ENCODE data around the gene AP3B1. TPM values are rescaled to one million over a fixed set of nuclear protein-coding genes. Genes with fewer than 3 reads are reported as not detected.
"Not testable (repeated sequence)": the region's sequence is repeated elsewhere in the genome, so short reads cannot be mapped to it uniquely, and the experiment has no call there.

AP3B1 gene
- total RNA-seq, 1 donor from 2014 or later, result 38.9 TPM

DNA sequence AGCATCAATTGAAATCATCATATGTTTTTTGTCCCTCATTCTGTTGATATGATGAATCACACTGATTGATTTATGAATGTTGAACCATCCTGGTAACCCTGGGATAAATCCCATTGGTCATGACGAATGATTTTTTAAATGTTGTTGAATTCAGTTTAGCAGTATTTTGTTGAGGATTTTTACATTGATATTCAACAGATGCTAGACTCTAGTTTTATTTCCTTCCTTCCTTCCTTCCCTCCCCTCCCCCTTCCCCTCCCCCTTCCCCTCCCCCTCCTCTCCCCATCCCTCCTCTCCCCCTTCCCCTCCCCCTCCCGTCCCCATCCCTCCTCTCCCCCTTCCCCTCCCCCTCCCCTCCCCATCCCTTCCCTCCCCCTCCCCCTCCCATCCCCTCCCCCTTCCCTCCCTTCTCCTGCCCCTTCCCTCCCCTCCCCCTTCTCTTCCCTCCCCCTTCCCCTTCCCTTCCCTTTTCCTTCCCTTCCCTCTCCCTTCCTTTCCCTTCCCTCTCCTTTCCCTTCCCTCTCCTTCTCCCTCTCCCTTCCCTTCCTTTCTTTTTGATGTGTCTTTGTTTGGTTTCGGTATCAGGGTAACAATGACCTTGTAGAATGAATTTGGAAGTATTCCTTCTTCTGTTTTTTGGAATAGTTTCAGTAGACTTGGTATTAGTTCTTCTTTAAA is 142.8 kb downstream of the AP3B1 start:
- DNase-seq (ENCODE audit: low read depth in 2 of 2), result no peak

DNA sequence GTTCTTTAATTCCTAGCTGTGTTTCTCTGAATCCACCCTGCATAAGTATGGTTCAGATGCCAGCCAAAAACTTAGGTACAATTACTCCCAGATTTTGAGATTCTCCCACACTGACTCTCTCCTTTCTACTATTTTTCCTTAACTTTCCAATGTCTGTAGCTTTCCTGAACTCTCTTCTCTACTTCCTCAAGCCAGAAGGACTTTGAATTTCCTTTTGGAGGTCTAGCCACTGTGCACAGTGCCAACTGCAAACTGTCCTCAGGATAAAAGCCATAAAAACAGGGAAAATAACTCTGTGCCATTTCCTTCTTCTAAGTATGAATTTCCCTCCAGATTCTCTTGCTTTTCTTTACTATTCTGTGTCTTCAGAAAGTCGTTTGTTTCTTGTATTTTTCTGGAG is 157.2 kb downstream of the AP3B1 start:
- DNase-seq (ENCODE audit: low read depth in 2 of 2), result no peak

DNA sequence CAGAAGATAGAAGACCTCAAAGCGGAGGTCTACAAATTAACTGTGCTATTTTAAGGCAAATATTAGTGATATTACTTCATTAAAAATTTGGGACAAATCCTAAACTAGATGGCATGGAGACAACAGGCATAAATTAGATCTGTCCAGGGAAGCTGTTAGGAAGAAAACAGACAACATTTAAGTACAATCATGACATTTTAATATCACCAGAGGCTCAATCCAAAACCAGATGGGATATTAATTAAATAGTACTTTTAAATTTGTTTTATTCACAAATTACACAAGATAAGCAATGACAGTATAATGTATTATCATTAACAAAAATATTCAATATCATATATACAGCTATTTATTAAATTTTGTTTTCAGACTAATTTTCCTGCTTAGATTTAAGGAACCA is 161.1 kb downstream of the AP3B1 start:
- no peak for DNase-seq (ENCODE audit: low read depth in 2 of 2)

DNA sequence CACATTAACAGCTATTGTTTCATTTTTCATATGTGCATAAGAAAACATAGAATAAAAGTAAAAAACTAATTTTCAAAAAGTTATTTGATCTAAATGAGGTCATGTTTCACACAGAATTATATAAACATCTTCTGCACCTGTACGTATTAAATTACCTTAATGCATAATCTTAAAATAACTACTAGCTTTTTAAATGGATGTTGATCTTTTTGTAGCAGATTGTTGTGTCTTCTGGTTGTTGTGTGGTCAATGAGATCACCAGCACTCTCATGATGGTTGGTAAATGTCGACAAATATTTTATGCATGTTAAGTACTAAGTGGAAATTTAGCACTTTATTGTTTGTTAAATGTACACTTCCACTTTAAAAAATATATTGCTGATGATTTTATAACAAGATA is 162.0 kb downstream of the AP3B1 start:
- DNase-seq (ENCODE audit: low read depth in 2 of 2), result no peak

DNA sequence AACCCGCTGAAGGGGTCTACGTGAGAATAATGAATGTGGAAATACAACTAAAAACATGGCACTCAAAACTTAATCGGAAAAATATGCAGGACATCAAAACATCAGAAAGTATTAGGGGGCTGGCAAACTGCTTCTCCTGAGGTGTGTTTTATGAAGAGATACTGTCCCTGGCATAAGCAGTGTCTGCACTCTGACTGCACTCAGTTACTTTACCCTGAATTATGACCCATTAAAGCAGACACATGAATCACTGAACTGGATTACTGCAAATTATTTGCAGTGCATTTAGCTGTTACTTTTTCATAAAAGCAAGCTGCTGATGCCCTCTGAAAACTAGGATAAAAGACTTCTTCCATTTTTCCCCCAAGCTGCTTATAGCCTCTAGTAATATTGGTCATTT is 164.9 kb downstream of the AP3B1 start:
- no peak for DNase-seq (ENCODE audit: low read depth in 2 of 2)

DNA sequence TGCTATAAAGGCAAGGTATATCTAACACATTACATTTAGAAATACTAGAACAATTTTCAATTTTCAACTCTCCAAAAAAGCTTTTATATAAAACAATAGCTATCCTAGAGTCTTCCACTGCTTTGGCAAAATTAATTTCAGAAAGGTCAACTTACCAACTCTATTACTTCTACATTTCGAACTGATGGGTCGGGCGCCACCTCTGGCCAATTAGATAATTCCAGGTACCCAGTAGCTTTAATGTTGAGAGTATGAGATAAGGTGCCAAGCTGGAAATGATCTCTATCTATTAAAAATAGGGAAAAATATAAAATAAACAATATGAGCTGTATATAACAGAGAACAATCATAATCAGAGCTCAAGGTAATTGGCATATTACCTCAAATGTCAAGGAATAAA is 166.6 kb downstream of the AP3B1 start:
- DNase-seq (ENCODE audit: low read depth in 2 of 2), result no peak

DNA sequence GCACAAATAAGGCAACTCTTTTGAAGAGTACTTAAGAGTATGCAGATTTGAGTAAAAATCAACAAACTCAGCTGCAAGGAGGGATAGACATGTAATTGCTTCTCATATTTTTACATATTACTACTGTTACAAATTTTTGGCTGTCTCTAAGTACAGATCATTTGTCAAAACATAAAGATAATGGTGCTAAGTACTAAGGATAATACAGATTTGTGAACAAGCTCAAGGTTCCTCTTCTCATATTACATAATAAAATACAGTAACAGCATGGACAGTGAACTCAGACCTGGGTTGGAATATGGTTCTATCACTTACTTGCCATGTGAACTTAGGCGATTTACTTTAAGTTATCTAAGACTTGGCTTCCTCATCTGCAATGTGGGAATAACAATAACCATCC is 168.0 kb downstream of the AP3B1 start:
- no peak for DNase-seq (ENCODE audit: low read depth in 2 of 2)

DNA sequence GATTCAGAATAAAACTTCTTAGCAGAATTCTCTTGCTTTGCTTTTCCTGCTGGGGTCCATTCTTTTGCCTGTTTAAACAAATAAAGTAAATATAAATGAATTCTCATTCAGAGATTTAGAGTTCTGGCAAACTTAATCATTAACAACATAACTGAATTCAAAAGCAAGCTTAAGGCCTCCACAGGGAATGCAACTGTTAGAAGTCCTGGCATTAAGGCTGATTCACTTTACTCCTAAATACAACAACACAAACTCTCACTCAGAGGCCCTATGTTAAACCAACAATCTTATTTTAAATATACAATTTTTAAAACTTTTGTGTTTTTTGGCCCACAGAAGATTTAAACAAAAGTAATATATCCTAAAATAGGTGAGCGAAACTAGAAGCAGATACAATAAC is 178.3 kb downstream of the AP3B1 start:
- no peak for DNase-seq (ENCODE audit: low read depth in 2 of 2)

DNA sequence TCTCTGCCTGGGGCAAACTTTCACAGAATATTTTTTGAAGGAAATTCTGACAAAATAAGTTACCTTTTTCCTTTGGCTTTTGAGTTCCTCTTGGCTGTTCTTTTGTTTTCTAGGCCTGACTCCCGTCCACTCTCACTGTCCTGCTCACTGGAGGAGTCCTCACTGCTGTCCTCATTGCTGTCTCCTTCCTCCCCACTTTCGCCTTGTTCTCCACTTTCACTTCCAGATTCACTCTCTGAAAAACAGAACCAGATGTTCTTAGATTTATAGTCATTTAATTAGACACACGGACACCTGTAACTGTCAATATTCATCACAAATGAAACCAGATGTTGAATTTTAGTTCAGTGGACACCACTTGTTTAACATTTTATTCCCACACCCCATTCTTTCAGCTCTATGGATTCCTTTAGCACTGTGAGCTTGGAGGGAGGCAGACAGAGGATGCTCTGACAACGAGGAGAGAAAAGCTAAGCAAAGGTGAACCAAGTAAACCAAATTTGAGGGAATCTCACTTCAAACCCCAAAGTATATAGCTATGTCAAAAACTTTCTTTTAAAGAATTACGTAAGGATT is 180.7 kb downstream of the AP3B1 start:
- DNase-seq (ENCODE audit: low read depth in 2 of 2), result no peak

DNA sequence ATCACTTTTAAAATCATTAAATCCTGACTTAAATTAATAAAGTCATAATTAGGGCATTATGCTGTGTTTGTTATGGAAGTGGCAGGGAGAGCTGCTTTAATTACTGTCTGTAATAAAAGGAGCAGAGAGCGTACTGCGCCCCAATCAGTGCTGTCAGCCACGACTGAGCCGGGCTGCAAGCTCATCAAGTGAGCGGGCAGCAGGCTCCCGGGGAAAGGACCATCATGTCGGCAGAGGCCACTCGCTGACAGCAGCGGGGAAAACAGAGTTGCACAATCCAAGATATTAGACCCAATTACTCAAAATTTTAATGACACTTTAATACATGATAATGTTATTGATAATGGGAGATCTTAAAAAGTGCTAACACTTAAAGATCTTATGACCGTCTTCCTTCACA is 181.6 kb downstream of the AP3B1 start:
- no peak for DNase-seq (ENCODE audit: low read depth in 2 of 2)

DNA sequence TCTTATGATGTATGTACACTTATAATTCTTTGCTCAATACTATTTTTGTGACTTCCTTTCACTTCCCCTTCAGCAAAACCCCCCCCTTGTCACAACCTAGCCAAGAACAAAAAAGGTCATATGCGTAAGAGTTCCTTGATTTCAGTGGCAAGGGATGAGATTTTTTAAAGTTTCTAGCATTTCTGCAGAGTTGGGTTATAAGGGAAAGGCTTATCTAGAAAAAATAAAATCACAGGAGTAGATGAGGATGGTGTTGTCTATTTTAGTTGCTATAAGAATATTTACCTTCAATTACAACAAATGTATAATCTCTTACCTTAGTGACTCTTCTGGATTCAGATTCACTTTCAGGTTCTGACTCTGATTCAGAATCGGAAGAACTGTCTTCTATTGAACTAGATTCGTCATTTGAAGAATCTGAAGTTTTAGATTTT is 184.6 kb downstream of the AP3B1 start:
- DNase-seq (ENCODE audit: low read depth in 2 of 2), result no peak

DNA sequence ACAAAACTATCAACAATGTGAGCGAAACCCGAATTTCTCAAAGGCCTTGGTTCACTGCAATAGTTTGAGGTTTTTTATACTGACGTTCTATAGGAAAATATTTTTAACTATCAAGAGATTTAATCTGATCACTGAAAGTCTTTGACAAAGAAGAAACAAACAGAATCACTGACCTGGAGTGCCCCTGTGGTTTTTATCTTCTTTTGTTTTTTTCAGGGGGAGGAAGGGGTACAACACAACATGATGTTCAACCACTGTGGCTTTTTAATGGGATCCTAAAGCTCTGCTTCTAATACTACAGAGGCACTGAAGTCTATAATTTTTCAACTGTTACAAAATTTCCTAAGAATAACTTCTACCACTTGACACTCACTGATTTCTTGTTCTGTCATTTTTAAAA is 185.9 kb downstream of the AP3B1 start:
- no peak for DNase-seq (ENCODE audit: low read depth in 2 of 2)

DNA sequence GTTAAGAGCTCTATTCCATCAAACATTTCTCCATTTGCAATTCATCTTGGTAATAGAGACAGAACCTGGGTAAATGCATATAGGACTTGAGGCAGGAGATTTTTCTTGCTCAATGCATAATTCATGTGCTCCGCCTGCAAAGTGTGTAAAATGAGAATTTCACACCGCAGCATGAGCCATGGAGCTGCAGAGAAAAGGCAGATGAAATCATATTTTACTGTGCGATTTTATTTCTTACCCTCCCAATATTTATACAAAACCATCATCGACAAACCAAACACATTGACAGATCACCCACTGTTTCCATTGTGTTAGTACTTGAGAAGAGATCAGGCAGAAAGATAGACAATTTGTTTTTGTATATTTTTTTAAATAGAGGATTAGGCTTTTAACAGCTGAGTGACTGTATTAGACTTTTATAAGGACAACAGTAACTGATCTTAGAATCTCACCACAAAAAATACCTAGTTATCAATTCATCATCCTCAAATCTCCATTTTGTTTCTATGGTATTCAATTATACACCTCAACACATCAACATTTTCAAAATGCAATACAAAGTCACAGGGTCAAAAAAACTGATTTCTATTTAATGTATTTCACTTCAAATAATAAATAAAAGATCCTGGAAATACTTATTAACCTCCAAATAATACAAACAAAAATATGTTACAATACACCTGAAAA is 191.1 kb downstream of the AP3B1 start:
- no peak for DNase-seq (ENCODE audit: low read depth in 2 of 2)

DNA sequence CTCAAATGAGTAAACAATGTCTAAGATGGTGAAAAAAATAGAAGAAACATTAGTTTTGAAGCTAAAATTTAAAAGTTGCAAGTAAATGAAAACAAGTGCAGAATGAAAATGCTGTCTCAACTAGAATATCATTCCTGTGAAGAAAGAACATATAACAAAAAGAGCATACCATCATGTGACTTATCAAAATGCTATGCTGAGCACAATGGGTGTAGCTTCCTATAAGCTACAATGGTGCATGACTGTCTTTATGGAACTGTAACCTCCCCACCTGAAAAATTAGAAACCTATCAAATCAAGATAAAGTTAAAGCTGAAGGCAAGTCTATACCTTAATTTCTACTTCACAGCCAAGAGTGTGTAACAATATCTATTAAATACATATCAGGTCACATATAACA is 192.0 kb downstream of the AP3B1 start:
- peak in 1 of 2 donors; percentile 2 for DNase-seq (ENCODE audit: low read depth in 2 of 2)

DNA sequence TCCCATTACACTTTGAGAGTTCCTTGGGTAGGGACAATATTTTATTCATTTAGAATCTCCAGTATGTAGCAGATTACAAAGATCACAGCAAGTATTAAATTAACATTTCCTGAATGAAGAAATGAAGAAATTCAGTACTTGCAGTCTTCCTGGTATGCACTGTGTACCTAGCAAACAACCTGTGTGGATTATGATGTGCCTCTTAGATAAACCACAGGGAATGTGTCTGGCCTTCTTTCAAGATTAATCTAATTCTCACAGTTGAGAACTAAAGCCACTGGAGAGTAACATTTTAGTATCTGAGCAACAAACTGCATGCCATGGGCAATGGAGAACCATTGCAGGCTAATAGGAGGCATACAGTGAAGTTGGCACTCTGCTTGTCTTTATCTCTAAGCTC is 199.4 kb downstream of the AP3B1 start:
- no peak for DNase-seq (ENCODE audit: low read depth in 2 of 2)

DNA sequence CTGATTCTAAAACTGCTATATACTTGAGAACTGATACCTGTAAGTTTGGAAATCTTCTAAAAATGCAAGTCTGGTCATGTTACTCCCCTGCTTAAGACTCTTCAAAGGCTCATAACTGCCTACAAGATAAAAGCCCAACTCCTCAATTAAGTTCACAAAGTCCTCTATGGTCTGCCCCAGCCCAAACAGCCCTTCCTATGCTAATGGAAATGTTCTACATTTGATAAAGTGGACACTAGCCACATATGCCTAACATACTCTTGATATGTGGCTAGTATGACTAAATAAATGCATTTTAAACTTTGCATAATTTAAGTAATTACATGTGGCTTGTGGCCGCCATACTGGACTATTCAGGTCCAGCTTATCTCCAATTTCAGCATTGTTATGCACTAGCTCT is 204.5 kb downstream of the AP3B1 start:
- DNase-seq (ENCODE audit: low read depth in 2 of 2), result no peak

DNA sequence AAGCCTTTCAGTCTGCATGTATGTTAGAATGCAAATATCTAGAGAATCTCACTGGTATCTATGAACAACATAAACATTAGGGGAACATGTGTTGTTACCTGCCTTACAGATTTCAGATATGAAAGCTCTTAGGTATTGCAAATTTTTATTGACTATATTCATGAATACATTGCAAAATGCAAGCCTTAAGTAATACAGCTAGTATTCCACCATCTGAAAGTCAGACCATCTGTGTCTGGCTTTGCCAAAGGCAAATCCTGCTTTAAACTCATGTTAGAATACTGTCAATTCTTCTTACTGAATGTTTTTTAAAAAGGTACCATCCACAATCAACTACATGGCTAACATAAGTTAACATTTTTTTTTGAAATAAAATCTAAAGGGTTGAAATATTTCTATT is 215.6 kb downstream of the AP3B1 start:
- no peak for DNase-seq (ENCODE audit: low read depth in 2 of 2)

DNA sequence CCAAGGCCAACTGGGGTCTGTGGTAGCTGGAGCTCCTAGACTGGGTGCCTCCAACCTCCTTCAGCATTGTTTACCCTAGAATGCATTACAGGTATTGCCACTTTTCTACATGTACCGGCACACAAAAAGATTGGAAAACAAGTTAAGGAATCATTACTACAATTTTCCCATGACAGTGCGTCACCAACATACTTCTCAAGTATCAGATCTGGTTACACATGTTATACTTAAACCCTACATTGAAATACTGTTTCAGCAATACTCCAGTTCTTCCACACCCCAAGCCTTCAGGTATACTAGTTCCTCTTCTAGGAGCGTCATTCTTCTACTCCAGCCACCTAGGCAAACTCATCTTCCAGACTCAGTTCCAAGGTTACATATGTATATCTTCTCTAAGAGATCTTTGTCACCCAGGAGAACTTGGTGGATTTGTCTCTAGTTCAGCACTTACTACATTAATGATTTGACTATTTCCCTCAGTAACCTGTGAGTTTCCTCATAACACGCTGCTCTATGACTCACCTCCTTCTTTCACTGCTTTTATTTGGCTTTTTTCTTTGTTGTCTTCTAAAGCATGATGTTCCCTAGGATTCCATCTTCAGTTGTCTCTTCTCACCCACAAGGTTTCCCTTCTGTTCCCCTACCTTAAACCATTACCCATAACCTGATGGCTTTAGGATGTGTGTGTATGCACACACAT is 217.0 kb downstream of the AP3B1 start:
- DNase-seq (ENCODE audit: low read depth in 2 of 2), result no peak

DNA sequence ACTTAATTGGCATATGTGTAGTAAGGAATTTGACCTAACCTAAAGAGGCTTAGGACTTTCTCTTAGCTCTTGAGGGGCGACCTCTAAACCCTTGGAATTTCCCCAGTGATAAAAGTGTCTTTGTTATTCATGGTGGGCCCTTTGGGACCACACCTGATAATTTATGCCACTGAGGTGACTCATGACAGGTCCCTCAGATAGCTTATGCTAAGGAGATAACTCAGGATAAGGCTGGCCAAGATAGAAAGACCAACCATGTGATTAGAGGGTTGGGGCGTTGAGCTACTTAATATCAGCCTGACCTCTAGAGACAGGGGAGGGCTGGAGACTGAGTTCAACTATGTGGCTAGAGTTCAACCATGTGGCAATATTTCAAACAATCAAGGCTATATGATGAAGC is 218.1 kb downstream of the AP3B1 start:
- no peak for DNase-seq (ENCODE audit: low read depth in 2 of 2)

DNA sequence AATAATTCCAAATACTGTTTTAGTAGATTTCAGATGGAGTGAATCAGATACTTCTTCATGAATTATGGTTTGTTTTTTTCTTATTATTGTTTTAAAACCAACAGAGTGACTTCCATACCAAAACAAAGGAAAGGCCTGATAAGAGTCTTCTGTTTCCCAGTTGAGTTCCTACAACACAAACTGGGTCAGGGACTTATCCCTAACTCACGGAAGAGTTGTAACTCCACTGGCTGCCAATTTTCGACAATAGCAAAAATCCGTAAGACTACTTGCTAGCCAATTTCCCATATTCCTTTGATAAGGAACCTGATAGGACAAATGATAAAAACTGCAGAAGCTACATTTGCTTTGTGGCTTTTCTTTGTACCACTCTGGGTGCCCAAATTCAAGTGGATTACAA is 219.2 kb downstream of the AP3B1 start:
- DNase-seq (ENCODE audit: low read depth in 2 of 2), result peak in 1 of 2 donors; percentile 77

DNA sequence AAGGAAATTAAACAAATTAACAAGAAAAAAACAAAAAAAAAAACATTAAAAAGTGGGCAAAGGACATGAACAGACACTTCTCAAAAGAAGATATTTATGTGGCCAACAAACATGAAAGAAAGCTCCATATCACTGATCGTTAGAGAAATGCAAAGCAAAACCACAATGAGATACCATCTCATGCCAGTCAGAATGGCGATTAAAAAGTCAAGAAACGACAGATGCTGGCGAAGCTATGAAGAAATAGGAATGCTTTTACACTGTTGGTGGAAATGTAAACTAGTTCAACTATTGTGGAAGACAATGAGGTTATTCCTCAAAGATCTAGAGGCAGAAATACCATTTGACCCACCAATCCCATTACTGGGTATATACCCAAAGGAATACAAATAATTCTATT is 223.8 kb downstream of the AP3B1 start:
- not testable (repeated sequence) for DNase-seq (ENCODE audit: low read depth in 2 of 2)

DNA sequence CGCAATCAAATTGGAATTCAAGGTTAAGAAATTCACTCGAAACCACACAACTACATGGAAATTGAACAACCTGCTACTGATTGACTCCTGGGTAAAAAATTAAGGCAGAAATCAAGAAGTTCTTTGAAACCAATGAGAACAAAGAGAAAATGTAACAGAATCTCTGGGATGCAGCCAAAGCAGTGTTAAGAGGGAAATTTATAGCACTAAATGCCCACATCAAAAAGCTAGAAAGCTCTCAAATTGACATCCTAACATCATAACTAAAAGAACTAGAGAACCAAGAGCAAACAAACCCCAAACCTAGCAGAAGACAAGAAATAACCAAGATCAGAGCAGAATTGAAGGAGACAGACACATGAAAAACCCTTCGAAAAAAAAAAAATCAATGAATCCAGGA is 226.9 kb downstream of the AP3B1 start:
- DNase-seq (ENCODE audit: low read depth in 2 of 2), result not testable (repeated sequence)

Measured in dermis microvascular lymphatic vessel endothelial cell (primary cell).